Esophagus squamous epithelium (tissue), 4 donors: Measurements from ENCODE around the gene CDCA7L.

Experiments
- CTCF ChIP-seq, 6 experiments: fragments of 450-650 bp in 4 of 6; fragments of 200-600 bp in 2 of 6; sonication (generic) in 2 of 6; IDR thresholded peaks; one replicate each; pipeline ENCODE4 v1.5.1; 2016 to 2019; ENCODE audit warnings: antibody characterized with exemption in 6 of 6, mild to moderate bottlenecking in 4 of 6, moderate library complexity in 4 of 6
- POLR2A ChIP-seq, 4 donors: fragments of 450-650 bp; IDR thresholded peaks; one replicate each; pipeline ENCODE4 v1.6.1; 2017; ENCODE audit warnings: antibody characterized with exemption in 4 of 4, mild to moderate bottlenecking in 4 of 4, moderate library complexity in 3 of 4

DNA sequence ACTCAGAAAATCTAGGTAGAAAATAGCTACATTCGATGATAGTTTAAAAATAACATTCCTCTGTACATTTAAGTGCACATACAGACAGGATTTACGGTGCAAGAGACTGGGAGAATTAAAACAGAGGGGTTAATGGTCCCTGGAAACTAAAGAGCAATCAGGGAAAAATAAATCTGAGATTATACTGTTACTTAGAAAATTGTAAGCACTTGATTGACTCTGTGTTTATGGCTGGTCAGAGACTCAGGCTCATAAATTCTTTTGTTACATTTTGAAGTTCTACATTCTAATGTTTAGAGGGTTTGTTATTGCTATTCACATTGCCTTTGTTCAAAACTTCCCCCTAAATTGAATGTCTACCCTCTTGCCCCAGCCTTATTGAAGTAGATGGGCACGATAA, 54.4 kb downstream of the CDCA7L start:
- TF ChIP-seq CTCF (IDR thresholded peaks at IDR 0.05), result no peak
- no peak for TF ChIP-seq POLR2A (IDR thresholded peaks at IDR 0.05)
